Measurements from ENCODE around the gene ZYG11A.

DNA sequence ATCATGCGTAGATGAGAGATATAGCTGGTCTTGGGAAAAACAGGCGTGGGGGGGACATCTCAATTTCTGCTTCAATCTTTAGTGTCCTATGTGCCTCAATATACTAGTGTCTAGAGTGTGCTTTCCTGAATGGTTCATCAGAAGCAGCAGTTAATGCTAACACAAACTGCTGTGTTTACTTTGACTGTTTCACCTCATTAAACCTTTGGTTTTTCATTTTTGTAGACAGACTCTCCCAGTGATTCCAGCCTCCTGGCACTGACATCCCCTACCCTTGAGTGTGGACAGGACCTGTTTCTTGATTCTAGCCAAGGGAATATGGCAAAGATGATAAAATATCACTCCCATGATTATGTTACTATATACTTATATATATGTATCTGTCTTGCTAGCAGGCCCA, 37.6 kb downstream of the ZYG11A start:
- TF ChIP-seq FOXK1 (CRISPR knock-in tag; IDR thresholded peaks at IDR 0.05) (no peak), STAT6 (CRISPR knock-in tag; conservative IDR thresholded peaks at IDR 0.05; ENCODE audit: low read depth) (no peak), ZSCAN18 (CRISPR knock-in tag; IDR thresholded peaks at IDR 0.05) (no peak), RELA (CRISPR knock-in tag; IDR thresholded peaks at IDR 0.05; ENCODE audit: borderline replicate concordance) (no peak), ZNF121 (CRISPR knock-in tag; IDR thresholded peaks at IDR 0.05) (no peak), ZNF232 (CRISPR knock-in tag; IDR thresholded peaks at IDR 0.05) (no peak), ETV6 (CRISPR knock-in tag; IDR thresholded peaks at IDR 0.05) (no peak), ATF6 (CRISPR knock-in tag; IDR thresholded peaks at IDR 0.05) (no peak), ZNF138 (CRISPR knock-in tag; conservative IDR thresholded peaks at IDR 0.05) (no peak)
- TF ChIP-seq, protein P1, sequence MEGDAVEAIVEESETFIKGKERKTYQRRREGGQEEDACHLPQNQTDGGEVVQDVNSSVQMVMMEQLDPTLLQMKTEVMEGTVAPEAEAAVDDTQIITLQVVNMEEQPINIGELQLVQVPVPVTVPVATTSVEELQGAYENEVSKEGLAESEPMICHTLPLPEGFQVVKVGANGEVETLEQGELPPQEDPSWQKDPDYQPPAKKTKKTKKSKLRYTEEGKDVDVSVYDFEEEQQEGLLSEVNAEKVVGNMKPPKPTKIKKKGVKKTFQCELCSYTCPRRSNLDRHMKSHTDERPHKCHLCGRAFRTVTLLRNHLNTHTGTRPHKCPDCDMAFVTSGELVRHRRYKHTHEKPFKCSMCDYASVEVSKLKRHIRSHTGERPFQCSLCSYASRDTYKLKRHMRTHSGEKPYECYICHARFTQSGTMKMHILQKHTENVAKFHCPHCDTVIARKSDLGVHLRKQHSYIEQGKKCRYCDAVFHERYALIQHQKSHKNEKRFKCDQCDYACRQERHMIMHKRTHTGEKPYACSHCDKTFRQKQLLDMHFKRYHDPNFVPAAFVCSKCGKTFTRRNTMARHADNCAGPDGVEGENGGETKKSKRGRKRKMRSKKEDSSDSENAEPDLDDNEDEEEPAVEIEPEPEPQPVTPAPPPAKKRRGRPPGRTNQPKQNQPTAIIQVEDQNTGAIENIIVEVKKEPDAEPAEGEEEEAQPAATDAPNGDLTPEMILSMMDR (IDR thresholded peaks at IDR 0.05), result no peak
- TF ChIP-seq, protein P2, sequence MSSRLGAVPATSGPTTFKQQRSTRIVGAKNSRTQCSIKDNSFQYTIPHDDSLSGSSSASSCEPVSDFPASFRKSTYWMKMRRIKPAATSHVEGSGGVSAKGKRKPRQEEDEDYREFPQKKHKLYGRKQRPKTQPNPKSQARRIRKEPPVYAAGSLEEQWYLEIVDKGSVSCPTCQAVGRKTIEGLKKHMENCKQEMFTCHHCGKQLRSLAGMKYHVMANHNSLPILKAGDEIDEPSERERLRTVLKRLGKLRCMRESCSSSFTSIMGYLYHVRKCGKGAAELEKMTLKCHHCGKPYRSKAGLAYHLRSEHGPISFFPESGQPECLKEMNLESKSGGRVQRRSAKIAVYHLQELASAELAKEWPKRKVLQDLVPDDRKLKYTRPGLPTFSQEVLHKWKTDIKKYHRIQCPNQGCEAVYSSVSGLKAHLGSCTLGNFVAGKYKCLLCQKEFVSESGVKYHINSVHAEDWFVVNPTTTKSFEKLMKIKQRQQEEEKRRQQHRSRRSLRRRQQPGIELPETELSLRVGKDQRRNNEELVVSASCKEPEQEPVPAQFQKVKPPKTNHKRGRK (CRISPR knock-in tag; IDR thresholded peaks at IDR 0.05; ENCODE audit: borderline replicate concordance), result no peak
- TF ChIP-seq, protein P3, sequence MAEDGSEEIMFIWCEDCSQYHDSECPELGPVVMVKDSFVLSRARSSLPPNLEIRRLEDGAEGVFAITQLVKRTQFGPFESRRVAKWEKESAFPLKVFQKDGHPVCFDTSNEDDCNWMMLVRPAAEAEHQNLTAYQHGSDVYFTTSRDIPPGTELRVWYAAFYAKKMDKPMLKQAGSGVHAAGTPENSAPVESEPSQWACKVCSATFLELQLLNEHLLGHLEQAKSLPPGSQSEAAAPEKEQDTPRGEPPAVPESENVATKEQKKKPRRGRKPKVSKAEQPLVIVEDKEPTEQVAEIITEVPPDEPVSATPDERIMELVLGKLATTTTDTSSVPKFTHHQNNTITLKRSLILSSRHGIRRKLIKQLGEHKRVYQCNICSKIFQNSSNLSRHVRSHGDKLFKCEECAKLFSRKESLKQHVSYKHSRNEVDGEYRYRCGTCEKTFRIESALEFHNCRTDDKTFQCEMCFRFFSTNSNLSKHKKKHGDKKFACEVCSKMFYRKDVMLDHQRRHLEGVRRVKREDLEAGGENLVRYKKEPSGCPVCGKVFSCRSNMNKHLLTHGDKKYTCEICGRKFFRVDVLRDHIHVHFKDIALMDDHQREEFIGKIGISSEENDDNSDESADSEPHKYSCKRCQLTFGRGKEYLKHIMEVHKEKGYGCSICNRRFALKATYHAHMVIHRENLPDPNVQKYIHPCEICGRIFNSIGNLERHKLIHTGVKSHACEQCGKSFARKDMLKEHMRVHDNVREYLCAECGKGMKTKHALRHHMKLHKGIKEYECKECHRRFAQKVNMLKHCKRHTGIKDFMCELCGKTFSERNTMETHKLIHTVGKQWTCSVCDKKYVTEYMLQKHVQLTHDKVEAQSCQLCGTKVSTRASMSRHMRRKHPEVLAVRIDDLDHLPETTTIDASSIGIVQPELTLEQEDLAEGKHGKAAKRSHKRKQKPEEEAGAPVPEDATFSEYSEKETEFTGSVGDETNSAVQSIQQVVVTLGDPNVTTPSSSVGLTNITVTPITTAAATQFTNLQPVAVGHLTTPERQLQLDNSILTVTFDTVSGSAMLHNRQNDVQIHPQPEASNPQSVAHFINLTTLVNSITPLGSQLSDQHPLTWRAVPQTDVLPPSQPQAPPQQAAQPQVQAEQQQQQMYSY (CRISPR knock-in tag; IDR thresholded peaks at IDR 0.05), result no peak

Data from WTC11 (cell line).